Astrocyte (in vitro differentiated cells and primary cell): ENCODE results near the gene TACSTD2.

Experiments
- EZH2 ChIP-seq: IDR thresholded peaks from 2 replicates; pipeline ENCODE4 v1.6.1; 2012; ENCODE audit warnings: mild to moderate bottlenecking, low read length, inconsistent platforms; ENCODE audit not compliant: insufficient read depth
- TF ChIP-seq, protein P1 (sequence below): IDR thresholded peaks from 2 replicates; pipeline ENCODE4 v1.5.1; 2011; ENCODE audit warnings: low read depth, mild to moderate bottlenecking, inconsistent platforms, low read length, moderate library complexity; ENCODE audit not compliant: insufficient read depth

DNA sequence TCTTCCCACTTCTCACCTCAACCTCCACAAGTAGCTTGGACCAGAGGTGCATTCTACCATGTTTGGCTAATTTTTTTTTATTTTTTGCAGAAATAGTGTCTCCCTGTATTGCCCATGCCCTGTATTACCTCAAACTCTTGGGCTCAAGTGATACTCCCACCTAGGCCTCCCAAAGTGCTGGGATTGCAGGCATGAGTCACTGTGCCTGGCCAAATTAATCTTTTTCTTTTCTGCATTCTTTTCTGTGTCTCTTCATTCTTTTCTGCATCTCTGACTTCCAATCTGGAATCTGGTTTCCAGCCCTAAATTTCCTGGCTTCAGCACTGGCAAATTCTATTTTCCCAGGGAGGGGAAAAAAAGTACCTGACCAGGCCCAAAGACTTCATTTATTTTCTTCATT lies 31.2 kb upstream of the TACSTD2 start:
- TF ChIP-seq, protein P1, sequence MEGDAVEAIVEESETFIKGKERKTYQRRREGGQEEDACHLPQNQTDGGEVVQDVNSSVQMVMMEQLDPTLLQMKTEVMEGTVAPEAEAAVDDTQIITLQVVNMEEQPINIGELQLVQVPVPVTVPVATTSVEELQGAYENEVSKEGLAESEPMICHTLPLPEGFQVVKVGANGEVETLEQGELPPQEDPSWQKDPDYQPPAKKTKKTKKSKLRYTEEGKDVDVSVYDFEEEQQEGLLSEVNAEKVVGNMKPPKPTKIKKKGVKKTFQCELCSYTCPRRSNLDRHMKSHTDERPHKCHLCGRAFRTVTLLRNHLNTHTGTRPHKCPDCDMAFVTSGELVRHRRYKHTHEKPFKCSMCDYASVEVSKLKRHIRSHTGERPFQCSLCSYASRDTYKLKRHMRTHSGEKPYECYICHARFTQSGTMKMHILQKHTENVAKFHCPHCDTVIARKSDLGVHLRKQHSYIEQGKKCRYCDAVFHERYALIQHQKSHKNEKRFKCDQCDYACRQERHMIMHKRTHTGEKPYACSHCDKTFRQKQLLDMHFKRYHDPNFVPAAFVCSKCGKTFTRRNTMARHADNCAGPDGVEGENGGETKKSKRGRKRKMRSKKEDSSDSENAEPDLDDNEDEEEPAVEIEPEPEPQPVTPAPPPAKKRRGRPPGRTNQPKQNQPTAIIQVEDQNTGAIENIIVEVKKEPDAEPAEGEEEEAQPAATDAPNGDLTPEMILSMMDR: no peak
- TF ChIP-seq EZH2: no peak
